ENCODE data around the gene HTD2.
"Not testable (repeated sequence)": the region's sequence is repeated elsewhere in the genome, so short reads cannot be mapped to it uniquely, and the experiment has no call there.

Gene HTD2

GRCh38 chr3:58305882-58306711, at the start of gene HTD2, which contains the start of gene RPP14:
Gene HTD2 (plus strand): TSS chr3:58306520. CDS start chr3:58317614, 11,094 bp downstream.
Gene RPP14 (plus strand): TSS chr3:58306245. CDS start chr3:58310330, 4,085 bp downstream.
- peaks cover 19% of the 10 kb centered on the region for H3K4me1 Mint-ChIP-seq (ENCODE audit: low read depth)
- H3K27ac Mint-ChIP-seq, result peak within 1 kb of the TSS; percentile 100
- peaks cover 3% of the 10 kb centered on the region for H3K27me3 Mint-ChIP-seq (ENCODE audit: low read depth)
- peaks cover 12% of the 10 kb centered on the region for H3K9me3 Mint-ChIP-seq
- DNase-seq (ENCODE audit: low spot score), result peak; percentile 98
- peak within 1 kb of the TSS; percentile 98 for H3K4me3 Mint-ChIP-seq
- peaks cover 14% of the 10 kb centered on the region for H3K36me3 Mint-ChIP-seq (ENCODE audit: low read depth)

DNA sequence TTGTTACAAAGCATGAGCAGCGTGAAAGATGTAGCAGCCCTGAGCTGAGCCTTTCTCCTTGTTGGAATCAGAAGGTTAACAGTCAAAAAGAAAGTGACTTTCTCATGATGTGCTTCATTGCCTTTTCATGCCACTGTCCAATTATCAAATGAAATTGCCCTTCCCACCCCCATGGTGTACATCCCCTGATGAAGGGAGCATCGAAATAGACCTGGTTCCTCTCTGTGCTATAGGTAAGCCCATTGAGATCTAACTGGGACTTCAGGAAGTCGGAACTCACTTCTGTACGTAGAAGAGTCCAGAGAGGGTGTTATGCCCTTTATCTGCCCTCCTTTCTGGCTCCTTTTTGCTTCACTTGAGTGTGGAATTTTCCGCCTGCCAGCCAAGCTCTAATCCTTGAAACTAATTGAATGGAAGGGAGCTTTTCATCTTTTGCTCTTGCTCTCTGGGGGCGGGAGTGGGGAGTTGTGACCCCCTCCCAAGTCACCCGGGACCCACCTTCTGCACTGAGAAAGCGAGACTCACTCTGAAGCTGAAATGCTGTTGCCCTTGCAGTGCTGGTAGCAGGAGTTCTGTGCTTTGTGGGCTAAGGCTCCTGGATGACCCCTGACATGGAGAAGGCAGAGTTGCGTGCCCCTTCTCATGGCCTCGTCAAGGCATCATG, 47.8 kb upstream of the HTD2 start:
- no peaks in the 10 kb centered on the region for H3K27me3 Mint-ChIP-seq (ENCODE audit: low read depth)
- peaks cover 11% of the 10 kb centered on the region for H3K4me1 Mint-ChIP-seq (ENCODE audit: low read depth)

GRCh38 chr3:58260261-58260731, 46.0 kb upstream of the HTD2 start:
- H3K9me3 Mint-ChIP-seq, result no peaks in the 10 kb centered on the region
- H3K27me3 Mint-ChIP-seq (ENCODE audit: low read depth), result no peaks in the 10 kb centered on the region
- no peak overlapping the region for H3K4me3 Mint-ChIP-seq
- peak overlapping the region; percentile 43 for H3K27ac Mint-ChIP-seq
- peak; percentile 67 for DNase-seq (ENCODE audit: low spot score)
- peaks cover 17% of the 10 kb centered on the region for H3K36me3 Mint-ChIP-seq (ENCODE audit: low read depth)
- peaks cover 14% of the 10 kb centered on the region for H3K4me1 Mint-ChIP-seq (ENCODE audit: low read depth)

More for the DNA sequence above, 47.8 kb upstream of the HTD2 start:
- H3K9me3 Mint-ChIP-seq, result no peaks in the 10 kb centered on the region
- no peak overlapping the region for H3K27ac Mint-ChIP-seq
- no peak overlapping the region for H3K4me3 Mint-ChIP-seq
- DNase-seq (ENCODE audit: low spot score), result no peak
- peaks cover 13% of the 10 kb centered on the region for H3K36me3 Mint-ChIP-seq (ENCODE audit: low read depth)

DNA sequence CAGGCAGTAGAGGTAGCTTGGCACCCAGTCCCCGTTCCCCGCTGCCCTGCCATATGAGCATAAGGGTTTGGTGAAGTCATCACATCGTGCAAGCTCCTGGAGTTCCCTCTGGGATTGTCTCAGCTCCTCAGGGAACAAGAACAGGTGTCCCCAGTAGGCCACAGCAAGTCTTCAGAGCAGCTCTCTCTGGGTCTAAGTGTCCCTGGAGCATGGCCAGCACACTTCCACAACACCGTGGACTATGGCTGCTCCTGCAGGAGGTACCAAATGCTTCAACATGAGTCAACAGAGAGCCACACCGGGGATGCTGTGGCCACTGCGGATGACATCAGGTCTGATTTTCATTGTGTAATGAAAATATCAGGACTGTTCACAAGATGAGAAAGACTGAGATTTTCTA, 45.6 kb upstream of the HTD2 start:
- no peaks in the 10 kb centered on the region for H3K9me3 Mint-ChIP-seq
- no peak for DNase-seq (ENCODE audit: low spot score)
- H3K27me3 Mint-ChIP-seq (ENCODE audit: low read depth), result no peaks in the 10 kb centered on the region
- H3K4me1 Mint-ChIP-seq (ENCODE audit: low read depth), result peaks cover 16% of the 10 kb centered on the region
- peaks cover 17% of the 10 kb centered on the region for H3K36me3 Mint-ChIP-seq (ENCODE audit: low read depth)
- no peak overlapping the region for H3K4me3 Mint-ChIP-seq
- H3K27ac Mint-ChIP-seq, result peak overlapping the region; percentile 43

DNA sequence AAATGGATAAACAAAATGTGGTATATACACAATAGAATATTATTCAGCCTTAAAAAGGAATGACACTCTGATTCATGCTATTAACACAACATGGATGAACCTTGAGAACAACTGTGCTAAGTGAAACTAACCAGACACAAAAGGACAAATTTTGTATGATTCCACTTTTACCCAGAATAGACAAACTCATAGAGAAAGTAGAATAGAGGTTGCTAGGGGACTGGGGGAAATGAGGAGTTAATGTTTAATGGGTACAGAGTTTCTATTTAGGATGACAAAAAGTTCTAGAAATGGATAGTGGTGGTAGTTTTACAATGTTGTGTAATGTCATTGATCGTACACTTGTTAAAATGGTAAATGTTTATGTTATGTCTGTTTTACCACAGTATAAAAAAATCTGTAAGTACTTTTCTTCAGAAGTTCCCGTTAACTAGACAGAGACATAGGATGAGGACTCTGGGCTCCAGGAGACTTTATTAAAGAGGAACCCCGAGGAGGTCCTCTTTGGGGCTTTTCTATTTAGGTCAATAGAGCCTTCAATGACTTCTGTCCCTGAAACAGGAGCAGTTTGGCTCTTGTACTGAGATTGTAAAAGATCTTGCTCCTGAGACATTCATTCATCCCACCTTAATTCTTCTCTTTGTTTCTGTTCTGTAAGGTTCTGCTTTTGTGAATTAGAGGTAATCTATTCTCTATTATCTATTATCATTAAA, 44.2 kb upstream of the HTD2 start:
- Mint-ChIP-seq H3K27me3 (ENCODE audit: low read depth) (no peaks in the 10 kb centered on the region), H3K4me3 (no peak overlapping the region), H3K9me3 (no peaks in the 10 kb centered on the region), H3K4me1 (ENCODE audit: low read depth) (peaks cover 22% of the 10 kb centered on the region), H3K36me3 (ENCODE audit: low read depth) (peaks cover 17% of the 10 kb centered on the region), H3K27ac (peak overlapping the region; percentile 45)
- no peak for DNase-seq (ENCODE audit: low spot score)

DNA sequence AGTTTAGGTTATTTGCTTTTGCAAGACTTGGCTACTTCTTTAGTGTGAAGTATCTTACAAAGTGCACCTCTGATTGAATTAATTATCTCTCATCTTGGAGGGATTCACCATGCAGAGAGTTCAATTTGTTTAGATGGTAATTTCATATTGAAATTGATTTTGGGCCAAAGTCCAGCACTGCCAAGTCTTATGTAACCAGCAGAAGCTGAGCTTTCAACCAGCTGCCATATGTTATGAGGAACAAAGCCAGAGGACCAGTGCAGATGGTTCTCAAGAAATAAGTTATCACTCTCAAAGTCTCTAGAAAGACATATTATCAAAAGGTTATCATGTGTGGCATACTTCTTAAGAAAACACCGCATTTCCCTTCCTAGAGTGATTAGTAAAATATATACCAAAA, 39.7 kb upstream of the HTD2 start:
- Mint-ChIP-seq H3K27ac (no peak overlapping the region), H3K36me3 (ENCODE audit: low read depth) (peaks cover 19% of the 10 kb centered on the region), H3K27me3 (ENCODE audit: low read depth) (no peaks in the 10 kb centered on the region), H3K4me3 (no peak overlapping the region), H3K4me1 (ENCODE audit: low read depth) (peaks cover 32% of the 10 kb centered on the region), H3K9me3 (no peaks in the 10 kb centered on the region)
- DNase-seq (ENCODE audit: low spot score), result no peak

GRCh38 chr3:58267543-58267942, 38.8 kb upstream of the HTD2 start:
- H3K9me3 Mint-ChIP-seq; H3K27me3 Mint-ChIP-seq (ENCODE audit: low read depth); H3K4me3 Mint-ChIP-seq; DNase-seq (ENCODE audit: low spot score): not testable (repeated sequence)
- H3K27ac Mint-ChIP-seq, result peak overlapping the region; percentile 9
- peaks cover 35% of the 10 kb centered on the region for H3K4me1 Mint-ChIP-seq (ENCODE audit: low read depth)
- H3K36me3 Mint-ChIP-seq (ENCODE audit: low read depth), result peaks cover 23% of the 10 kb centered on the region

DNA sequence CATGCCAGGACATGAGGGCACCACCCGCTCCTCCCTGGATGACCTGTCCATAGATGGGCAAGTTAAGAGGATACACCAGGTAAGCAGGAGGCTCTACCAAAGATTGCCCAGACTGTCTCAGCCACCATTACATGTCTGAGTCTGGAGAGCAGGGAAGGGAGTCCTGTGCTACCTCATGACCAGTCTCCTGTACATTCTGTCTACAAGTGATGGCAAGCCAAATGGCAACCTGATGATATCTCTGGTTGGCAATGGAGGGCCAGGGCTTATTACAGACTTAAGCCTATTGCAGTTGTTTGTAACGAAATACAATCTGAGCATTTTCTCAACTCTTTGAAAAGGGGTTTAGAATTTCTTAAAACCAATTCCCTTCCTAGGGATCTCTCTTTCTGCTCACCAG, 37.0 kb upstream of the HTD2 start:
- Mint-ChIP-seq H3K4me3 (no peak overlapping the region), H3K27ac (no peak overlapping the region), H3K9me3 (no peaks in the 10 kb centered on the region), H3K4me1 (ENCODE audit: low read depth) (peaks cover 36% of the 10 kb centered on the region), H3K27me3 (ENCODE audit: low read depth) (no peaks in the 10 kb centered on the region), H3K36me3 (ENCODE audit: low read depth) (peaks cover 36% of the 10 kb centered on the region)
- DNase-seq (ENCODE audit: low spot score), result no peak

GRCh38 chr3:58270485-58270884, 35.8 kb upstream of the HTD2 start:
- no peak for DNase-seq (ENCODE audit: low spot score)
- peaks cover 40% of the 10 kb centered on the region for H3K36me3 Mint-ChIP-seq (ENCODE audit: low read depth)

DNA sequence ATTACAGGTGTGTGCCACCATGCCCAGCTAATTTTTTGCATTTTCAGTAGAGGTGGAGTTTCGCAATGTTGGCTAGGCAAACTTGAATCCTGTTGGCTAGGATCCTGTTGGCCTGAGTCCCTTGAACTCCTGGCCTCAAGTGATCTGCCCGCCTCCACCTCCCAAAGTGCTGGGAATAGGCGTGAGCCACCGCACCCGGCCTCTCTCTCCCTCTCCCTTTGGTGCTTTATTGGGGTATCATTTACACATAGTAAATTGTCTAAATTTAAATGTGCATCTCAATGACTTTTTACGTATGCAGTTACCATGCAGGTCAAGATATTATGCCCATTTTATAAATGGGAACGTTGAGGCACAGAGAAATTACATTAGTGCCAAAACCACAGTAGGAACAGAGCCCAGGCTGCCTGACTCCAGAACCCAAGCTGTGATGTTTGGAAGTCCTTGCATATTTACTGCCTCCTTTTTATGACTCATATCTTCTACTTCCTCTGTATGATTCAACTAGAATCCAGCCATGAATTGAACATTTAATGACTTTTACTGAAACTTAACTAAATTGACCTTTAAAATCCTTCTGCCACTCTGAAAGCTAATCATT, 34.3 kb upstream of the HTD2 start:
- Mint-ChIP-seq H3K36me3 (ENCODE audit: low read depth) (peaks cover 52% of the 10 kb centered on the region), H3K4me1 (ENCODE audit: low read depth) (peaks cover 25% of the 10 kb centered on the region), H3K9me3 (peaks cover 9% of the 10 kb centered on the region), H3K4me3 (no peak overlapping the region), H3K27me3 (ENCODE audit: low read depth) (no peaks in the 10 kb centered on the region), H3K27ac (peak overlapping the region; percentile 50)
- DNase-seq (ENCODE audit: low spot score), result peak; percentile 13

More at GRCh38 chr3:58270485-58270884, 35.8 kb upstream of the HTD2 start:
- H3K4me1 Mint-ChIP-seq (ENCODE audit: low read depth), result peaks cover 33% of the 10 kb centered on the region
- H3K9me3 Mint-ChIP-seq, result peaks cover 3% of the 10 kb centered on the region
- H3K4me3 Mint-ChIP-seq, result no peak overlapping the region
- H3K27me3 Mint-ChIP-seq (ENCODE audit: low read depth), result no peaks in the 10 kb centered on the region
- no peak overlapping the region for H3K27ac Mint-ChIP-seq

DNA sequence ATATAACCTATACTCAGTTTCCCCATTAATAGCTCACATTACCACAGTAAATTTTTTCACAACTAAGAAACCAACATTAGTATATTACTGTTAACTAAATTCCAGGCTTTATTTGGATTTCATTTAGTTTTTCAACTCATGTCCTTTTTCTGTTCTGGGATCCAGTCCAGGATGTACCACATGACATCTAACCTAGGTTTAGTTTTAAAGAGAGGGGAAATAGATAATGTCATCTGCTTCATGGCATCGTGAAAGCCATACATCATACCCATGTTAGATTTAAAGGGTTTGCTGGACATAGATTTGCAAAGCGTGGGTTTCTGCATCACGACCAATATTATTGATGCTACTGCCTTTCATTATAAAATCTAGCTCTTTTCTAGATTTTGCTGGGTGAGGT, 33.4 kb upstream of the HTD2 start:
- H3K27ac Mint-ChIP-seq, result no peak overlapping the region
- peaks cover 9% of the 10 kb centered on the region for H3K9me3 Mint-ChIP-seq
- peaks cover 17% of the 10 kb centered on the region for H3K4me1 Mint-ChIP-seq (ENCODE audit: low read depth)
- no peak for DNase-seq (ENCODE audit: low spot score)
- H3K4me3 Mint-ChIP-seq, result no peak overlapping the region
- peaks cover 58% of the 10 kb centered on the region for H3K36me3 Mint-ChIP-seq (ENCODE audit: low read depth)
- H3K27me3 Mint-ChIP-seq (ENCODE audit: low read depth), result no peaks in the 10 kb centered on the region

DNA sequence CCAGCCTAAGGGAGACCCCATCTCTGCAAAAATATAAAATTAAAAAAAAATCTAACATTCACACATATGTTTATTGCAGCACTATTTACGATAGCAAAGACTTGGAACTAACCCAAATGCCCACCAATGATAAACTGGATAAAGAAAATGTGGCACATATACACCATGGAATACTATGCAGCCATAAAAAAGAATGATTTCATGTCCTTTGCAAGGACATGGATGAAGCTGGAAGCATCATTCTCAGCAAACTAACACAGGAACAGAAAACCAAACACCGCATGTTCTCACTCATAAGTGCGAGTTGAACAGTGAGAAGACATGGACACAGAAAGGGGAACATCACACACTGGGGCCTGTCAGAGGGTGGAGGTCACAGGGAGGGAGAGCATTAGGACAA, 33.0 kb upstream of the HTD2 start:
- H3K27me3 Mint-ChIP-seq (ENCODE audit: low read depth); DNase-seq (ENCODE audit: low spot score); H3K4me3 Mint-ChIP-seq; H3K9me3 Mint-ChIP-seq; H3K27ac Mint-ChIP-seq: not testable (repeated sequence)
- peaks cover 58% of the 10 kb centered on the region for H3K36me3 Mint-ChIP-seq (ENCODE audit: low read depth)
- peaks cover 13% of the 10 kb centered on the region for H3K4me1 Mint-ChIP-seq (ENCODE audit: low read depth)

DNA sequence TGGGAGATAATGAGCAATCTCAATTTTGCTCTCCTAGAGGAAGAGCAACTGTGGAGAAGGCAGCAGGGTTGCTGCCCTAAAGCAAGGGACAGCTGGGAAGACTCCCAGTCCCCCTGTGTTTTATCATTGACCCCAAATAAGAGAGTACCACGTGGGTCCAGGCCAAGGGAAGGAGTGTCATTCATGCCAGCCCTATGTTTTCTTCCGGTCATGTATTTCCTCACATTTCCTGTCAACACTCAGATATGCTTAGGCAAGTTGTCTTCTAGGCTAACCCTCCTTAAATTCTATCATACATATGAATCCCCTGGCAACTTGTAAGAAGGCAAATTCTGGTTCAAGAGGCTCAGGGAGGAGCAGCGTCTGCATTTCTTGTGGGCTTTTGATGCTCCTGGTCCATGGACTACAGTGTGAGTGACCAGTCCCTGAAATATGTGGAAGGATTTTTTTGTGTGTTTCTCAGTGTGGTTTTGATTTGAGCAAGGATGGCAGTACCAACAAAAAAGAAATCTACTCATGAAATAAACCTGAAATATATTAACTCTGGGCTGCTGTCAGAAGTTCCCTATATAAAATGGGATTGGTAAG, 32.2 kb upstream of the HTD2 start:
- Mint-ChIP-seq H3K36me3 (ENCODE audit: low read depth) (peaks cover 56% of the 10 kb centered on the region), H3K27me3 (ENCODE audit: low read depth) (no peaks in the 10 kb centered on the region), H3K4me1 (ENCODE audit: low read depth) (peaks cover 9% of the 10 kb centered on the region), H3K27ac (no peak overlapping the region), H3K9me3 (peaks cover 9% of the 10 kb centered on the region), H3K4me3 (no peak overlapping the region)
- DNase-seq (ENCODE audit: low spot score), result no peak
